GM12878 (cell line): ENCODE measurements around the gene CNTN6.

Experiments used
- CTCF ChIP-seq, 3 experiments: IDR thresholded peaks in 2 of 3; conservative IDR thresholded peaks in 1 of 3; 2 replicates each; pipeline ENCODE4 v1.5.1; 2011; ENCODE audit warnings: low read depth in 3 of 3, low read length in 3 of 3, mild to moderate bottlenecking in 3 of 3, control low read depth in 2 of 3, moderate library complexity in 2 of 3, inconsistent platforms in 1 of 3, mixed read lengths in 1 of 3; ENCODE audit not compliant: control insufficient read depth in 2 of 3, insufficient read depth in 1 of 3; ENCODE audit errors: extremely low read depth in 1 of 3
- MXI1 ChIP-seq: fragments of 150-350 bp; IDR thresholded peaks from 2 replicates; pipeline ENCODE4 v1.6.1; 2011; ENCODE audit warnings: low read depth, mild to moderate bottlenecking, inconsistent platforms, low read length, improper control_type of control experiment
- POLR2AphosphoS5 ChIP-seq: IDR thresholded peaks from 2 replicates; pipeline ENCODE4 v1.6.1; 2011; ENCODE audit warnings: mild to moderate bottlenecking, low read length, inconsistent platforms
- SPI1 ChIP-seq: IDR thresholded peaks from 2 replicates; pipeline ENCODE4 v1.6.1; 2011; ENCODE audit warnings: low read depth, mild to moderate bottlenecking, low read length, moderate library complexity, borderline replicate concordance; ENCODE audit not compliant: insufficient read depth
- YY1 ChIP-seq: IDR thresholded peaks from 2 replicates; pipeline ENCODE4 v1.6.1; 2011; ENCODE audit warnings: low read depth, mild to moderate bottlenecking, low read length
- ZNF274 ChIP-seq: IDR thresholded peaks from one replicate; pipeline ENCODE4 v1.8.0; 2011; ENCODE audit not compliant: insufficient read length, insufficient read depth

- TF ChIP-seq MXI1 = no peak
- no peak for TF ChIP-seq YY1
- TF ChIP-seq ZNF274 = no peak
- no peak for TF ChIP-seq CTCF (IDR thresholded peaks at IDR 0.05 in 2 of 3, conservative IDR thresholded peaks at IDR 0.05 in 1 of 3; ENCODE audit: control insufficient read depth in 2 of 3, extremely low read depth in 1 of 3, insufficient read depth in 1 of 3, low read depth in 3 of 3, low read length in 3 of 3)
- no peak for TF ChIP-seq POLR2AphosphoS5
- TF ChIP-seq SPI1 = no peak
These were observed 36.1 kb upstream of the CNTN6 start for GRCh38 chr3:1056744-1057143.
